ENCODE data around the gene RAB3IL1.

The RAB3IL1 gene

DNA sequence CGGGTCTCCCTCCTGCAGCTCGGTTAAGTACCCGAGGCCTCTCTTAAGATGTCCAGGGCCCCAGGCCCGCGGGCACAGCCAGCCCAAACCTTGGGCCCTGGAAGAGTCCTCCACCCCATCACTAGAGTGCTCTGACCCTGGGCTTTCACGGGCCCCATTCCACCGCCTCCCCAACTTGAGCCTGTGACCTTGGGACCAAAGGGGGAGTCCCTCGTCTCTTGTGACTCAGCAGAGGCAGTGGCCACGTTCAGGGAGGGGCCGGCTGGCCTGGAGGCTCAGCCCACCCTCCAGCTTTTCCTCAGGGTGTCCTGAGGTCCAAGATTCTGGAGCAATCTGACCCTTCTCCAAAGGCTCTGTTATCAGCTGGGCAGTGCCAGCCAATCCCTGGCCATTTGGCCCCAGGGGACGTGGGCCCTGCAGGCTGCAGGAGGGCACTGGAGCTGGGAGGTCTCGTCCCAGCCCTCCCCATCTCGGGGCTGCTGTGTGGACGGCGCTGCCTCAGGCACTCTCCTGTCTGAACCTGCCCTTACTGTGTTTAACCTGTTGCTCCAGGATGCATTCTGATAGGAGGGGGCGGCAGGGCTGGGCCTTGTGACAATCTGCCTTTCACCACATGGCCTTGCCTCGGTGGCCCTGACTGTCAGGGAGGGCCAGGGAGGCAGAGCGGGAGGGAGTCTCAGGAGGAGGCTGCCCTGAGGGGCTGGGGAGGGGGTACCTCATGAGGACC, 51.0 kb downstream of the RAB3IL1 start:
- DNase-seq (ENCODE audit: low read depth in 3 of 3) = no peak

DNA sequence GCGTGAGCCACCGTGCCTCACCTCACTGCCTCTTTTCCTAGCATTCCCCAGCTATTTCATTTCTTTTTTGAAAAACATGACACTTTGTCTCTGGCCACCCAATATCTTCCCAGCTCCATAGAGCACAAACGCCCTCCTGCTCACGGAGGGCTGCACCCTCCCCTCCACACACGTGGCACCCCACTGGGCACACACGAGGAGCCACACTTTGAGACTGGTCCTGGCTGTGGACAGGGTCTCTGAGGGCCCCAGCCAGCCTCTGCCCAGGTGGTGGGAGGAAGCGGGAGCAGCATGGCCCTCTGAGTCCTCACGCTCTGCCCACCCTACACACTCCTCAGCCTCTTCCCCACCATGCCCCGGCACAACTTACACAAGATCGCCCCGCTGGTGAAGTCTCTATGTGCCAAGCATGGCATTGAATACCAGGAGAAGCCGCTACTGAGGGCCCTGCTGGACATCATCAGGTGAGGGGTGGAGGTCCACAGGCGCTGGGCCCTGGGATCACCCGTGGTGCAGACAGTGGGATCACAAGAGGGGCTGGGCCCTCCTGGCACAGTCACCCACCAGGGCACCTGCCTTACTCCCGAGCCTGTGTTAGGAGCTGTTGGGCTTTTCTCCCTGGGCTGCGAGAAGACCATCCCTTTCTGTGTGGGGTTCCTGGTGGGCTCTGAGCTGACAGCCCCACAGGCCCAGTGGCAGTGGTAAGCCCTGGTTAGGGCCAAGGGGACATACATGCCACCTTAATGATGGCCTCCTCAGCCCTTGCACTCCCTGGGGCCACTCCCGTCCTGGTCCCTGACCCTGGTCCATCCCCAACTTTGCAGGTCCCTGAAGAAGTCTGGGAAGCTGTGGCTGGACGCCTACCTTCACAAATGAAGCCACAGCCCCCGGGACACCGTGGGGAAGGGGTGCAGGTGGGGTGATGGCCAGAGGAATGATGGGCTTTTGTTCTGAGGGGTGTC, 52.3 kb downstream of the RAB3IL1 start:
- no peak for DNase-seq (ENCODE audit: low read depth in 3 of 3)

GRCh38 chr11:61863548-61864081, 53.8 kb downstream of the RAB3IL1 start:
- DNase-seq (ENCODE audit: low read depth in 3 of 3) = no peak

- DNase-seq (ENCODE audit: low read depth in 3 of 3) = no peak
Measured at GRCh38 chr11:61862714-61863547, 54.4 kb downstream of the RAB3IL1 start.

DNA sequence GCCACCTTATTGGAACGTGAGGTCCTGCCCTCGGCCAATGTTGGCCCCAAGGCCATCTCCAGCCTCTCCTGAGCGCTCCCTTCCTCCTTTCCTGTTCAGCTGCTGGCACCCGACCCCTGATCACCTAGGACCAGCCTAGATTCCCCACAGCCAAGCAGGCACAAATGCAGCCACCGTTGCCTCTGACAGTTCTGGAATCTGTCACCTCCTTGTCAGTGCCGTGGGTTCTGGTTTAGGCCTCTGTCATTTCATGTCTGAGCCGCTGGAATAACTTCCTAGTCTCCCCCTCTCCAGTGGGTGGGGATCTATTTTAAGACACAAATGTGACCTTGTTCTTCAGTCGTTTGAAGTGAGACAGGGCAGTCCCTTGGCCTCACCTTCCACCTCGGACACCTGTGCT, 55.7 kb downstream of the RAB3IL1 start:
- DNase-seq (ENCODE audit: low read depth in 3 of 3) = no peak

- no peak for DNase-seq (ENCODE audit: low read depth in 3 of 3)
Measured at GRCh38 chr11:61860054-61860903, 57.1 kb downstream of the RAB3IL1 start.

DNA sequence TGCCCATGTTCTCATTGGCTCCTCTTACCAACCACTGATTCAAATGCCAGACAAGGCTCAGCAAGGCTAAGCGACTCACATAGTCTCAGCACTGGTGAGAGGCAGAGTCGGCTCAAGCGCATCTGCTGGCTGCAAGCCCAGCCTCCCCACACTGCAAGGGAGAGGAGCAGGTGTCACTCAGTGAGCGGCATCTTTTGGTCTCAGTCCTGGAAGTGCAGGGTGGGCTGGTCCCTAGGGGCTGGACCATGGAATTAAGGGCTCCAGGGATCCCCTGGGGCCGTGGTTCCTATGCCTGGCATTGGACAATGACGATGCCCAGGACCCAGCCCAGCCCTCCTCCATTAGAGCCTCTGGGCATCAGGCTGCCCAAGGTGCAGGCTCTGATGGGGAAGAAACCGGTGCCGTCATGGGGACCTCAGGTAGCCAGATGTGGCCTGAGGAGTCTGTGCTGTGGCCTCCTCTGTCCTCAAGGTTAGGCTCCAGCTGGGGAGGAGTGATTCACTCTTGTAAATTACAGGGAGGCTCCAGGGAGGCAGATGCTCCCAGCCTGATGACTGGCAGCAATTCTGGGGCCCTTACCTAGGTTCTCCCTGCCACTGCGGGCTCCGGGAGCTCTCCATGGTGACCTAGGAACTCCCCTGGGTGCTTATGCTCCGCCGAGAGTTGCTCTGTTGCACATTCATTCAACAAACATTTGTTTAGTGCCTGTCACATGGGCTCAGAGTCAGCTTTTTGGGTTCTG, 61.3 kb downstream of the RAB3IL1 start:
- no peak for DNase-seq (ENCODE audit: low read depth in 3 of 3)

DNA sequence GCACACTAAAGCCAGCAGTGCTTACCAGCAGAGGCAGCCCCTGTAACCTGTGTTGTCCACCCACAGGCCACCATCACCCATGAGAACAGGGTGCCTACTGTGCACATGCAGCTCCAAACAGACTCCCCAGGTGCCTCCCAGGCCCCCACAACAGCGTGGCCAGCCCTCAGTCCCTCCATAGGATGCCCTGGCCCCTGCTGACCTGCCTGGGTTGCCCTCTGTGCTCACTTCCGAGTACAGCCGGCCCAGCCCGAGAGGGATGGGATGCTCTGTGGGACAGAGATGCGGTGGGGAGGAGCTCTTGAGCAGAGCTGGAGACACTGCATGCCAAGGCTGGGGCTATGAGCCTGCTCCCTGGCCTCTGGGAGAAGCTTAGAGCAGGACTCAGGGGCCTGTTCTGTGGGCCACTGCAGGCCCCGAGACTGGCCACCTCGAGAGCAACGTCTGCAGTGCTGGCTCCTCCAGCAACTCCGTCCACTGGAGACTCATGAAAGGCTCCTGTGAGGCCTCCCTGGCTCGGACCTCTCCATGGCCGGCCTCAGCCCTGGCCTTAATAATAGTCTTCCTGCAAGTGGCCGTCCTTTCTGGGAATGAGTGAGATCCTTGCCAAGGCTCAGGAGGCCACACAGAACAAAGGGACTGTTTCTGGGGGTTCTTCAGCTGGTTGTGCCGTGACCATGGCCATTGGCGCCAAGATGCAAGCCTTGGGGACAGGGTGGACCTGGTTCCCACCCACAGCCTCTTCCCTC, 62.2 kb downstream of the RAB3IL1 start:
- no peak for DNase-seq (ENCODE audit: low read depth in 3 of 3)

DNA sequence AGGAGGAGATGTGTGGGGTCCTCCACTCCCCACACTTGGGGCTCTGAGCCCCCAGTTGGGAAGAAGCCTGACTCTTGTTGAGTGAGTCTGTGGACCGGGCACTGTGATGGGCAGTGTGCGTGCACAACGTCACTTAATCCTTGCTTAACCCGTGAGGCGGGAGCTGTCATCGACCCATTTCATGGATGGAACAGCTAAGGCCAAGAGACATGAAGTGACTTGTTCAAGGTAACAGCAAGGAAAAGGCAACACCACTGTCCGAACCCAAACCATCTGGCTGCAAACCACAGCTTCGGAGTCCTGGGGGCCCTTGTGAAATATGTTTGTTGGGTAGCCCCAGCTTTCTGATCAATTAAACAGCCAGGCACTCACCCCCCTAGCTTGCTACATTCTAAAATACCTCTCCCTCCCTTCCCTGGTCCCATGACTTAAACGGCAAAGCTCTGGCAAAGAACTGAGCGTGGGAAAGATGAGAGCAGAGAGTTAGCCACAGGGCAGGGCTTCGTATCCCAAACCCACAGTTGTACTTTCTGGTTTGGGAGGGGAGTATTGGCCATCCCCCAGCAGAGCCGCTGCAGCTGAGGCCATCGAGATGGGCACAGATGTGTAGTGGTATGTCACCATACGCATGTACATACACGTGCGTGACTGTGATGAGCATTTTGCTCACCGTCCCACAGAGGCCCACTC, 63.0 kb downstream of the RAB3IL1 start:
- no peak for DNase-seq (ENCODE audit: low read depth in 3 of 3)

DNA sequence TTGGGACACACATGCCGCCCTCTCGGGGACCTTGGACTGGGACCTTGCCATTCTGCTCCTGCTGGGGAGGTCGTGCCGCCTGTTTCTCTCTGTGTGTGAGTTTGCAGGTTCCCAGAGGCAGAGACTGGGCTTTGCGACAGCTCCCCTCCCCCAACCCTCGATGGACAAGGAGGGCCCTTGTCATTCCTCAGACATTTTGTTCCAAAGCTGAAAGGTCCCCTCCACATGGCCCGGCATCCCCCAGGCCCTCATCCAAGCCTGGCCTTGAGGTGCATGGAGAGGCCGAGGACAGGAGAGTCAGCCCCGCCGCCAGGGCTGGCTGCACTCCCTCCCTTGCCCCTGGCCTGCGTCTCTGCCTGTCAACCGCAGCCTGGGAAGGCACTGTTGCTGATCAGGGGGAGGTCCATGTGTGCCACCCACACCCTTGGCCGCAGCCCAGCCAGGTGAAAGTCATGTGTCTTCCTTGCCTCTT, 63.6 kb downstream of the RAB3IL1 start:
- DNase-seq (ENCODE audit: low read depth in 3 of 3) = no peak

DNA sequence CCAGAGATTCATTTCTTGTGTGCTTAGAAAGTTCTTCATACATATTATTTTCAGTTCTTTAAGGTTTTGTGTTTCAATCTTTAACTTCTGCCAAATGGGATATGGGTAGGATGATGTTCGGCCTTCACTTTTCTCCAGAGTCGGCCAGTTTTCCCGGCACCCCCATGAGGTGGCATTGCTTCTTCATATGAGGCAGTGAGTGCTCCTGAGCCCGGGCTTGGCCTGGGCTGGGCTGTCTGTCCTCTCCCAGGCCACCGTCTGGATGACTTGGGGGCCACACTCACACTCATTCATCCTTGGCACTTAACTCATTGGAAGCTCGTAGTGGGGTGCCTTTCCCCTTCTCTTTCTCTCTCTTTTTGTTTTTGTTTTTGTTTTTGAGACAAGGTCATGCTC, 65.5 kb downstream of the RAB3IL1 start:
- DNase-seq (ENCODE audit: low read depth in 3 of 3) = no peak

DNA sequence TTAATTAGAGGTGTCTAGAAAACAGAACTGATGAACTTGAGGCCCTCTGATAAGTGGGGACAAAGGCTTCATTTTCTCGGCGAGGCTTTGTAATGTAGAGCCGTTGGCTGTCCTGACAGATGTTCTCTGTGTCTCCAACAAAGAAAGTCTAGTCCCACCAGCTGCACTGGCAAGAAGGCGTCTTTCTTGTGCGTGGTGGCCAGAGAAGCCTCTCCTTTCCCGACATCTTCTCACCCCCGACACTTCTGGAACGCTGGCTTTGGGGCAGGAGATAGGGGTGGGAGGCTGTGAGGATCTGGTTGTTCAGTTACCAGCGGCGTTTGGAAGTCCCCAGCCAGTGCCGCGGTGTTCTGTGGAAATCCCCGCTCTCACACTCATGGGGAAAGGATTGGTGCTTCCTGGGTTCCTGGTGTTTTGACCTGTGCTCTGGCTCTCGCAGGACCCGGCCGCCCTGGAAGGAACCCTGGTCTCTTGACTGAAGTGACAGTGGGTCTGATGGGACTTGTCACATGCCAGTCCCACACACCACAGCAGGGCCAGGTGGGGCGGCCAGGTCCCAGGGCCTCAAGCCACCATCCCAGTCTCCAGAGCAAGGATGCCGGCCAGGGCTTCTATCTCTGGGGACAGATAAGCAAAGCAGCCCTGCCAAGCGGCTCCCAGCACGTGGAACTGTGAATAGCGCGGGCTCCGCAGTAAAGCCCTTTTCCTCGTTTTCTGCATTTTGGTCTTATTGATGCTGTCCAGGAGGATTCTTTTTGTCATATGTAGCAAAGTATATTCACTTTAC, 66.1 kb downstream of the RAB3IL1 start:
- no peak for DNase-seq (ENCODE audit: low read depth in 3 of 3)

GRCh38 chr11:61850687-61851086, 66.7 kb downstream of the RAB3IL1 start:
- DNase-seq (ENCODE audit: low read depth in 3 of 3) = no peak

DNA sequence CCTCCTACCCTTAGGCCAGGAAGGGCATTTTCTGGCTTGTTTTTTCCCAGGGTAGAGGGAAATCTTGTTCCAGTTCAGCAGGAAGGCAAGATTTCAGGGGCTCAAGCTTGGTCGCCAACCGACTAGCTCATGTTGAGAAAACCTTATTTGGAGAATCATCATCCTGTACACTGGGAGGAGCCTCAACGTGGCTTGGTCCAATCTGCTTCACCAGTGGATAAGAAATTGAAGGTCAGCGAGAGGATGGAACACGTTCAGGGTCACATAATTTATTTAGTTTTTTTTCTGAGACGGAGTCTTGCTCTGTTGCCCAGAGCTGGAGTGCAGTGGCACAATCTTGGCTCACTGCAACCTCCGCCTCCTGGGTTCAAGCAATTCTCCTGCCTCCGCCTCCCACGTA, 68.7 kb downstream of the RAB3IL1 start:
- no peak for DNase-seq (ENCODE audit: low read depth in 3 of 3)

GRCh38 chr11:61847914-61848581, 69.3 kb downstream of the RAB3IL1 start:
- DNase-seq (ENCODE audit: low read depth in 3 of 3) = no peak

Measured in stimulated activated CD4-positive, alpha-beta T cell treated with anti-CD3 and anti-CD28 coated beads, TNF-alpha, amount 100 ng/mL, for 48 hours (primary cell).